GM19240 (cell line): ENCODE results near the gene FRMD4B.
"Not testable (repeated sequence)": the region's sequence is repeated elsewhere in the genome, so short reads cannot be mapped to it uniquely, and the experiment has no call there.

ENCODE experiments used
- DNase-seq: peaks from one replicate; pipeline ENCODE4 v3.0.0; 2011; ENCODE audit warnings: low spot score; ENCODE audit not compliant: insufficient read length

Gene FRMD4B

DNA sequence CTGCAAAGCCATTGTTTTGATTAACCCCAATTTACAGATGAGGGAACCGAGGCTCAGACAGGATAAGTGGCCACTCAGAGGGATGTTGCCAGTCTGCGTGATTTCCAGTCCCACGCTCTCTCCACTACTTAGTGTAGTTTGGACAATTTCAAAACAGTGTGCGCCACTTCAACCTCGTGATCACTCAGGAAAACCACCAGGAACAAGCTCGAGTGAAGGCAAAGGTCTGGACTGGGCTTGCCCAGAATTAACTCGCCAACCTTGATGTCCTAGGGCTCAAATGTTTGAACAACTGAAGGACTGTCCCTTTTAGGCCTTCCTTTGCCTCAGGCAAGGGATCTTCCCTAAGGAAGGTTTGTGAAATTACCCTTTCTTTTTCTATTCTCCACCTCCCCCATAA, 139.3 kb downstream of the FRMD4B start:
- DNase-seq, result no peak

DNA sequence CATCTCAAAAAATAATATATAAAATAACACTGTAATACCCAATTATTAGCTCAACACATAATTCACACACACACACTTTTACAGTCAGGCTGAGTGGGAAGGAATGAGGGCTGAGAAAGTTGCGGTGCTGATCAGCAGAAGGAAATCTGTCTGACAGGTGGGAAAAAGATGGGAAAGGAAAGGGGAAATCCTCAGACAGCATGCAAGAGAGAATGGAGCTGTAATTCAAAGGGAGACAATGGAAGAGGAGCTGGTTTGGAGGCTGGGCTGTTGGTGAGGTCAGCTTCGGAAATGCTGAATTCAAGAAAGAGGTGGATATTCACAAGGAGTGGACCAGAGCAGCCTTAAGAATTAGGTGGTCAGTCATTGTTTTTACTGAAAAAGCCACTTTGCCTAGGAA, 141.8 kb downstream of the FRMD4B start:
- no peak for DNase-seq

DNA sequence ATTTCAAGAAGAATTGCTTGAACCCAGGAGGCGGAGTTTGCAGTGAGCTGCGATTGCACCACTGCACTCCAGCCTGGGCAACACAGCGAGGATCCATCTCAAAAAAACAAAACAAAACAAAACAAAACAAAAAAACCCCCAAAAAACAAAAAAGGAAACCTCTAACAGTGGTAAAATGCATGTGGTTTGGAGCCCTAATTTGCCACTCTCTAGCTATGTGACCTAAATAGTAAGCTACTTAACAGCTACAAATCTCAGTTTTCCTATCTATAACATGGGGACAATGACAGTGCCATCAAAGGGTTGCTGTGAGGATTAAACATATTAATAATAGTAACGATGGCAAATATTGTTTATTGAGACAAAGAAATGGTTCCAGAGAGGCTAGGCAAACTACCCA, 144.1 kb downstream of the FRMD4B start:
- no peak for DNase-seq

DNA sequence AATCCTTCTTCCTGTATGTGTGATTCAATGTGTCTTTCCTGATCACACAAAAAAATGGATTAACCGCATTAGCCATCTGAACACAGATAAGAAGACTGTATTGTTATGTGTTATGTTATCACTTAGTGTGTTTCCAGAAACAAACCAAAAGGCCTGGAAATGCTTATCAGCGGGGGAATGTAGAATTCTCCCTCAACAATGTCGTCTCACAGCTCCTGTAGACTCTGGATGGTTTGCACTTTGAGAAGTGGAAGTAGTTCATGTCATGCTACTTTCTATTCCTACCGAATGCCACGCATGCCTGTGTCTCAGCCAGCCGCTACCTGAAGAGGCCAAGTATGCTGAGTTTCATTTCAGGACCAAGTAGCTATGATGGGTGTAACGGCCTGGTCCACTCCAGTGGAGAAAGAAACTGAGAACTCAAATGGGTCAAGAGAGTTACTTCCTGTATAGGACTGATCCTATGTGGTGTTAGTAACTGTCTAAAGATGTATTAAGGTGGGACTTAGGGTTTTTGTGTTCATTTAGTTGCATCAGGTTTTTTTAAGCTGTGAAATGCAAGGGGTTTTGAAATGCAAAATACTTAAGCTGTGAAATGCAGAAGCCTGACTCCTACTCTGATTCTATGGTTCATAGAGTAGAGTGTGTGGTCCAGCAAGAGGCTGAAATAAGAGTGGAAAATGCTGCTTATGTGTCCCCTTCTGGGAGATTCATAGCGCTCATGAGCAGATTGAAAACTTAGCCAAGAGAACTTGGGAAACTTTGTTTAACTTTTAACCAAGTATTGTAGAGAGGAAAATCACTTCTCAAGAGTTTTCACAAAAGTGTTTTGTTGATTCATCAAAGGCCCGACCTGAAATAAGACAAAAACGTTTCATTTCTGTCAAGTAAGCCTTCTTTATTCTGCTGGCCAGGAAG, 145.0 kb downstream of the FRMD4B start:
- no peak for DNase-seq

DNA sequence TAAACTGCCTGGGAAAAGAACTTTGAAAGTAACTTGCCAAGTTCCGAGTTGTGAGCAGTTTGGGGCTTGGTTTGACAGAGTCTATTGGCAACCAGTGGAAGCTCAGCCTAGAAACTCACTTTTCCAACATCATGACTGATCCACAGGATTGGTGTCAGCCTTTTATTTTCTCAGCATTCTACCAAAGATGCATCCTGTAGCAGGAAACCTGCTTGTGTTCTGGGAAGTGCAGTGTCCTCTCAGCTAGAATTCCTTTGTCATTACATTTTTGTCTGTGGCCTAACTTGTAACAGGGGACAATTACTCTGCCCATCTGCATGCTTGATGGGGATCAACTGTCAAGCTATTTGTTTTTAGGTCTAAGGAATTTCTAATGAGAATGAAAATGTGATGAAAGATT, 146.8 kb downstream of the FRMD4B start:
- no peak for DNase-seq

DNA sequence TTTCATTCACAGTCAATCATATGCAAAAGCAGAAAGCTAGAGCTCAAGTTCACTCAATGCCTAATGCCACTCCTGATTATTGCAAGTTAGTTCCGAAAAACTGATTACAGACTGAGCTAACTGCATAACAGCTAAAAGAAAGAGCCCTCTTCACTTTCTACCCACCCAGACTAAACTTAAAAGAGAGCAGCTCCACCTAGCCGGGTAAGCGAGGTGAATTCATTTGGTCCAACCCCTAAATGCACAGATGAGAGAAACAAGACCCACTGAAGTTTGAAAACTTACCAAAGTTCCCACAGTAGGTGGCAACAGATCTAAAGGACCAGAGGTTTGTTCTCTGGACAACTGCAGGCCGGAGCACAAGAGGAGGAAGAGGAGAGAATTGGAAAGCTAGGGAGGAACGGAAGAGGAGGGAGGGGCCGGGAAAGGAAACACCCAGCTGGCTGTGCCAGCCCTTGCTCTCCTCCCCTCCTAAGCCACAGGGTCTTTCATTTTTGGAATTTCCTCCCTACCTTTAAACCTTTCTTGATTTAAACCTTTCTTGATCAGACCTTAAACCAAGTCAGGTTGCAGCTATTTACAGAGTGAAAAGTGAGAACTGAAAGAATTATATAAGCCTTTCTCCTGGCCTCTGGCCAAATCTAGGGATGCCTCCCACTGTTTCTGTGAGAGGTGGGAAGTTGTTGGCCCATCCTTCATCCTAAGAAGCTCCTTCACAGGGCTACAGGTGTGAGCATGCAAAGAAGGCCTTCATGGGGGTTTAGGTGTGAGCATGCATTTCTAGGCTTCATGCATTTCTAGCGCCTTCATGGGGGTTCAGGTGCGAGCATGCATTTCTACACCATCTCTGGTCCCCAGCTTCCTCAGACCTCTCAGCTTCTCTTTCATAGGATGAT, 148.8 kb downstream of the FRMD4B start:
- DNase-seq, result no peak

DNA sequence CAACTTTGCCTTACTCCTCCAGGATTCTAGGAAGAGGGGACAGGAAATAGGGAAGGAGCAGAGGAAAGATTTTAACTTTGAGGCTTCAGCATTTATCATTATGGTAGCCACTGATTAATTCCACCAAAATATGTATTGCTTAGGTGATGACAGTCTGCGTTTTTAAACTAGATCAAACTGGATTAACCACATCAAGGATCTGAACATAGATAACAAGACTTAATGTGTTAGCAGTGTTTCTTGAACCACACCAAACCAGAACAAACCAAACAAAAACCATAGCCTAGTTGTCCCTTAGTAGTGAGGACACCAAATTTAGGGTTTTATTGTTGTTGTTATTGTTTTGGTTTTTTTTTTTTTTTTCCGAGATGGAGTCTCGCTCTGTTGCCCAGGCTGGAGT, 150.0 kb downstream of the FRMD4B start:
- no peak for DNase-seq

DNA sequence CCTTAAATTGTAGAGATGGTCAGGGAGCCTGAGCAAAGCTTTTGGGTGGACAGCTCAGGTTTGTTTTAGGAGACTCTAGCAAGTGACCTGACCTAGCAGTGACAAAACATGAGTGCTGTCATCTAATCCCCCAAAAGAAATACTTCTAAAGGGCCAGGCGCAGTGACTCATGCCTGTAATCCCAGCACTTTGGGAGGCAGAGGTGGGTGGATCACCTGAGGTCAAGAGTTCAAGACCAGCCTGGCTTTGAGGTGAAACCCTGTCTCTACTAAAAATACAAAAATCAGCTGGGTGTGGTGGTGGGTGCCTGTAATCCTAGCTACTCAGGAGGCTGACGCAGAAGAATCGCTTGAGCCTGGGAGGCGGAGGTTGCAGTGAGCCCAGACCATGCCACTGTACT, 150.7 kb downstream of the FRMD4B start:
- DNase-seq, result not testable (repeated sequence)

DNA sequence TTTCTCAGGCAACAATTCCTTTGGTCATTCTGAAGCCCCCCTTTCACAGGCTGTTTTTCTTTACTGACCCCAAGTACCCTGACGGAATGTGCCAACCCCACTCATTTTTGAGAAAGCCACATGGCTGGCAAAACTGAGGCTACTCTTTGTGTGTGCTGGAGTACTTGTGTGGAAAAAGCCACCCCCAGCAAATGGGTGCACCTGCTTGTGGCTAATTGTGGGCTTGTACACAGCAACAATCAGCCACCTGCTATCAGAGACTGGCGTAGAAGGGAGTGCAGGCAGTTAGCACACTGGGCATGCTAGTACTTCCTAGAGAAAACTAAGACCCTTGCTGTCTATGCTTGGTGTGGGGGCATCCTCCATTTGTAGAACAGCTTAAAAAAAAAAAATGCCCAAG, 153.4 kb downstream of the FRMD4B start:
- no peak for DNase-seq

DNA sequence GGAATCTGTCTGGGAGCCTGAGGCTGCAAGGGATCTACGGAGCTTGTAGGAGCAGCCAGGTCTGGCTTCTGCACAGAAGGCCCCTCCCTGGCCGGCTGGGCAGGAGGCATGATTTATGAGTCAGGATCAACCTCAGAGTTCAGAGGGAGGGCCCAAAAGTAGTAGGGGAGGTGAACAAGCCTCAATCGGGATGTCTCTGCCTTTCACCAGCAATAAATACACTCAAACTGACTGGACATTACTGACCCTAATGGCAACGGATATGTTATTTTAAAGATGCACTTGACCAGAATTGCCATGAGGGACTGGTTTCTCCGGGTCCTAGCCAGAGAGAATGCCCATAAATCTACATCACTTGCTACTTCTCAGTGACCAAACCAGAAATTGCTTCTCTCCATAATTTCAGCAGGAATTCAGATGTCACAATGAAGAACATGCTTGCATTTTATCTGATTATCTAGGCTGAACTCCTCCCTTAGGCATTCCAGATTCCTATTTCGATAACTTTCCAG, 153.9 kb downstream of the FRMD4B start:
- no peak for DNase-seq

DNA sequence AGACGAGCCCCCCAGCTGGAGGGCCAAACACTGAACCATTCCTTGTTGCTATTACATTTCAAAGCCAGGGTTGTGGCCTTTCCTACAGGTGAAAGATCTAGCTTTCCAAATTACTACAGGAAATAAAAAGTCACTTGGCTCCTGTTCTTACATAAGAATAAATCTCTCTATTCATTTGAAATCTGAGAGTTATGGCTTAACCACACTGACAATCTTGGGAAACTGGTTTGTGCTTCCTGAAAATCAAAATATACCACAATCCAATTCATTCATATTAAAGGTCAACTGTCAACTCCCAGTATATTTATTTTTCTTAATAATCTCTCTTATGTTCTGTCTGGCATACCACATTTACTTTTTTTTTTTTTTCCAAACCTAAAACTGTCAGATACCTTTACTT, 159.8 kb downstream of the FRMD4B start:
- no peak for DNase-seq

DNA sequence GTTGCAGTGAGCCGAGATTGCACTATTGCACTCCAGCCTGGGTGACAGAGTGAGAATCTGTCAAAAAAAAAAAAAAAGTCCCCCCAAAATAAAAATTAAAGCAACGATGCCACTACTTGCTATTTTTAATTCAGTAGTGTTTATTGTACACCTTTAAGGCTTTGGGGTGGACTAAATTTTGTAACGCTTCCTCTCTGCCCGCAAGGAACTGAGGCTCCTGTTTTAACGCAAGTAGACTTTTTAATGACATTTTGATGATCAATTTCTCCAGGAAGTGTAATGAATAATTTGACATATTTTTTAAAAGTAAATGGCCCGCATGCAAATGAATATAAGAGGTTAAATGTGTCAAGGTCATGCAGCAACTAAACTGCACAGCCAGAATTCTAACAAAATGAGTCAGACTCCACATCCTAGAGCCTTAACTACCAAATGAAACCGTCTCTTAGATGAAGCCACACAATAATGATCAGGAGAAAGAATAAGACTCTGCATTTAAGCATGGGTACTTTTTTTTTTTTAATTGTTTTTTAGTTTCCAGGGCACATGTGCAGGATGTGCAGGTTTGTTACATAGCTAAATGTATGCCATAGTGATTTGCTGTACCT, 166.7 kb downstream of the FRMD4B start:
- no peak for DNase-seq

DNA sequence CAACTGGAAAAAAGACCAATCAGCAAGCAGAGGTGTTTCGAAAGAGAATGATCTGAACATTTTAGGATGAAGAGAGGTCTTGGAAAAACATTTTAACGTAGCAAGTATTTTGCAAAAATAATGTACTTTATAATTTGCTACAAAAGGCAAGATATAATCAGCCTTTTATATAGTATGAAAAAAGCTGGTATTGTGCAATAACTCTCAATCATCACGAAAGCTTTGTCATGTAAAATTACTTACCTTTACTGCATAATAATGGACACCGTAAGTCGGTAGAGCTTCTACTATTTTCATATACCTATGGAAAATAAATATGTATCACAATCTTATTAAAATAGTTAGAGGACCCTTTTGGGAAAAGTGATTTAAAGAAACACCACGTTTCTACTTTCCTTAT, 167.8 kb downstream of the FRMD4B start:
- DNase-seq, result no peak

DNA sequence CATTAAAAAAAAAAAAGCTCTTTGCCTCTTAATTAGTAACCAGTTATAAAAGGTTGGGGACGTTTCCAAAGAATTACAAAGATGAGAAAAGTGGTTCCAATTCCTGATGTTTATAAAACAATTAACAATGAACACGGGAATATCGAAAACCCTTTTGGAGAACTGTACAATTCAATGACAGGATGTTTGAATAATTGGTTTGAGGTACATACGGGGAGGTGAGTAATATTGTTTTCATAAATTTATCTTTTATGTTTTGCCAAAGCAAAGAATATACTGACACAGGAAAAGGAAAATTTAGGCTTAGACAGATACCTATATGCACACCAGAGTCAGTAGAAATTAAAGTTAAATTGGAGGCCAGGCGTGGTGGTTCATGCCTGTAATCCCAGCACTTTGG, 168.9 kb downstream of the FRMD4B start:
- DNase-seq, result no peak

DNA sequence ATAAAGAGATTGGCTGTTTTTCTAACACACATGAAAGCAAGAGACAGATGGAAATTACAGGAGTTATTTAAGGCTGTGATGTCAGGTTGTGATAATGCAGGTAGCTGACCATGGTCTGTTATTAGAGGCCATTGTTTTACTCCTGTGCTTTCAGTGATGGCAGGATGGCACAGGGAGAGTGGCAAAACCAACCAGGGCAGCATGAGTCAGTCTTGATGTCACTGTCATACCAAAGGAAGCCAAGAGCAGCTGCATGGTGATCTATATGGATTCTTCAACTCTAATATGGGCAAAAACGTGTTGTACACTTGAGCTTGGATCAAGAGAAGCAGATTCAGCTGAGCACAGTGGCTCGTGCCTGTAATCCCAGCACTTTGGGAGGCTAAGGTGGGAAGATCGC, 171.6 kb downstream of the FRMD4B start:
- DNase-seq, result no peak

DNA sequence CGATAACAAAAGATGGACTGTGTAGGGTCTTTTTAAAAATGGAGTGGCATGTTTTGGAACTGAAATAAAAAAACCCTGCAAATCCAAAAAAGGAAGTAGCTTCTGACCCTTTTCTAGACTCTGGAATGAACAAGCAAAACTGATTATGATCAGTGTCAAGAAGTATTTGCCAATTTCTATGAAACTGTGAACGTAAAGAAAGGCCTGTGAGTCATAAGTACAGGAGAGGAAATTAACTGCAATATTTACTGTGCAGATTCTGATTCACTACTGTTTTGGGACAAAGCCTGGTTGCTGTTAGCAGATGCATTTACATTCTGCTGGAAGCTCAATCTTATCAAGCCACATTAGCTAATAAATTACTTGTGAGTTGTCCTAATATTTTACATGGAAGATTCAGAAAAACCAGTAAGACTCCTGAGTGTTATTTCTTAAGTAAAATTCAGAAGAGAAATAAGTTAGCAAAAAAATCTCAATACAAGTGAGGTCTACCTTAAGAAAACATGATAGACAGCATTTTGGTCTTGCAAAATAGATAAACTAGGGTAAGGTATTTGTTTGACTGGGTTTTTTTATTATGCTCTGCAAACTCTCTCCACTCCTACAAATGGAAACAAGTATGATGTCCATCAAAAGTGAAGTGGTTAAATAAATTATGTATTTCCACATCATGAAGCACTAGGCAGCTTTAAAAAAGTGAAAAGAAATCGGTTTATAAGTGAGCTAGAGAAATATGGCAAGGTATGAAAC, 173.3 kb downstream of the FRMD4B start:
- no peak for DNase-seq

DNA sequence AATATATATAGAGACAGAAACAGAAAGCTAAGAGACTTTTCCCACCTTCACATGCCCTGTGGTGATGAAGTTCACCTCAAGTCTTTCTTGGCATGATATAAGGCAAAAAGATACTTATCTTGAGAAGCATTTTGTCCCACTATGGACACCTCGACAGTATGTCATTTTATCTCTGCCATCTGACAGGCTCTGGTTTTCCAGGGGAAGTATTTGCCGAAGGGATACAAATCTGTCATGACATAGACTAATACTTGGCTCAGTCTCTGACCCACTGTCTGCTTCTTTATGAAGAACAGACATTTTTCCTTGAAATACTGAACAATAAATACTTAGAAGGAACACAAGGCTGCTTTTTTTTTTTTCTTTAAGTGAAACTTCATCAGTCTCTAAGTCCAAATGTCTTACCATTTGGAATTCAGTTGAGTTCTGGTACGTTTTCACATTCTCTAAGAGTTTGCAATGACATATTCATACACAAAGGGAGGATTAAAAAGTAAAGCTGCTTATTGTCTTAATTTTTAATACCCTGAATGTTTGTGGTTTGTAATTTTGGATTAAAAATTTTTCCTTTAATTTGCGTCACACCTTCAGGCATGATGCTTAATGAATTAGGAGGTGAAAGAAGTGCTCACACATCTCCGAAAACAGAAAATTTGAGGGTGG, 175.7 kb downstream of the FRMD4B start:
- DNase-seq, result no peak

DNA sequence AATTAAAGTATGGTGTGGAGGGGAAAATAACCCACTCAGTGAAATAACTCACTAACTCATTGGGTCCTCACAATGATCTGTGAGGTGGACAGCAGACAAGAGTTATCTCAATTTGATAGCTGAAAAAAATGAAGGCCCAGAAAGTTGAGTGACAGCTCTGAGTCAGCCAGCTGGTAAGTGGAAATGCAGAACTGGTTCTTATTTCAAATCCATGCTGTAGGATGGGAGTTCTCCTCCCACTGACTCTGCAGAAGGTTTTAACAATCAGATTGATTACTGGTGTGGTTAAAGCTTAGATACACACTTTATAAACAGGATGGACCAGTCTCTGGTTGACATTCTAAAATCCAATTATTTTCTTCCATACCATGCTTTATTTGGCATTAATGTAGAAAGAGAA, 176.5 kb downstream of the FRMD4B start:
- DNase-seq, result no peak

DNA sequence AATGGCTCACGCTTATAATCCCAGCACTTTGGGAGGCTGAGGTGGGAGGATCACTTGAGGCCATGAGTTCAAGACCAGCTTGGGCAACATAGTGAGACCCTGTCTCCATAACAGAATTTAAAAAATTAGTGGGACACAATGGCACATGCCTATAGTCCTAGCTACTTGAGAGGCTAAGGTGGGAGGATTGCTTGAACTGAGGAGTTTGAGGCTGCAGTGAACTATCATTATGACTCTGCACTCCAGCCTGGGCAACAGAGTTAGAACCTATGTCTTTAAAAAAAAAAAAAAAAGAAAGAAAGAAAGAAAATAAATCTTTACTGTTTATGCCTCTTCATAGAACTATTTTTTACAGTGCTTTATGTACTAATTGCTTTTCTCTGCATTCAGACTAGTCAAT, 178.9 kb downstream of the FRMD4B start:
- no peak for DNase-seq

DNA sequence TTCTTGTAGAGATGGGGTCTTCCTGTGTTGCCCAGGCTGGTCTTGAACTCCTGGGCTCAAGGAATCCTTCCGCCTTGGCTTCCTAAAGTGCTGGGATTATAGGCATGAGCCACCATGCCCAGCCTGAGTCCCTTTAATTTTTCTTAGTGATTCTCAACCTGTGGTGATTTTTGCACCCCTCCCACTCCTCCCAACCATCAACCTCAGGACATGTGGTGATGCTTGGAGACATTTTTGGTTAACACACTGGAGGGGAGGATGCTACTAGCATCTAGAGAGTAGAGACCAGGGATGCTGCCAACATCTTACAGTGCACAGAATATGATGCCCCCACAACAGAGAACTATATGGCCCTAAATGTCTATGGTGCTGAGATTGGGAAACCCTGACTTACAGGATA, 180.5 kb downstream of the FRMD4B start:
- no peak for DNase-seq
